ENCODE measurements around the gene MEP1B.
"Not testable (repeated sequence)": the region's sequence is repeated elsewhere in the genome, so short reads cannot be mapped to it uniquely, and the experiment has no call there.

MEP1B gene

DNA sequence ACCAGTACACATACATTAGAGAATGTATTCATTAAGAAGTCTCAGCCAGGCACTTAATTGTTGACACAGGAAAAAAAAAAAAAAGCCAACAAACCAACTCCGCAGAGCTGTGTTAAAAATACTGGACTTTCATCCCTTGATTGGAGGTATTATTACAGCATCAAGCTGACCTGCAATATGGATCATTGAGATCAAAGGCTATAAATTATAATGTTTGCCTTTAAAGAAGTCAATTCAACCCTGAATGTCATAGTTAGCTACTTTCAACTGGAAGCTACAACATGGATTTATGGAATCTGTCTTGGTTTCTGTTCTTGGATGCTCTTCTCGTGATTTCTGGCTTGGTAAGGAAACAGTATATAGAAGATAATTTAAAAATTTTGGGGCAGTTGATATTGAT is at the start of gene MEP1B:
TSS of gene MEP1B (plus strand) at position 250 of the 400 bp plus-strand sequence. CDS start at position 282, 32 bp downstream.
- DNase-seq (ENCODE audit: low read depth, low spot score), result no peak

DNA sequence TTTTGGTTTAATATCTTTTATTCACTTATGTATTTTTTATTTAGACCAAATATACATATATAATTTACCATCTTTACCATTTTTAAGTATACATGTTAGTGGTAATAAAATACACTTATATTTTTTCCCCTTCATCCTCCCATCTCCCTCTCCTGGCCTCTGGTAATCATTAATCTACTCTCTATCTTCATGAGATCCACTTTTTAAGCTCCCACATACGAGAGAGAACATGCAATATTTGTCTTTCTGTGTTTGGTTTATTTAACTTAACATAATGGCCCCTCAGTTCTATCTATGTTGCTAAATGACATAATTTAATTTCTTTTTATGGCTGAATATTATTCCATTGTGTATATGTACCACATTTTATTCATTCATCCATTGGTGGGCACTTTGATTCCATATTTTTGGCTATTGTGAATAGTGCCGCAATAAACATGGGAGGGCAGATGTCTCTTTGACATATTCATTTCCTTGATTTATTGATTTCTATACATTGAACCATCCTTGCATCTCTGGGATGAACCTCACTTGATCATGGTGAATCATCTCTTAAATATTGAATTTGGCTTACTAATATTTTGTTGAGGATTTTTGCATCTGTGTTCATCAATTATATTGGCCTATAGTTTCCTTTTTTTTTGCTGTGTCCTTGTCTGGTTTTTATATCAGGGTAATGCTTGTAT is 41.5 kb upstream of the MEP1B start:
- DNase-seq (ENCODE audit: low read depth, low spot score), result no peak

DNA sequence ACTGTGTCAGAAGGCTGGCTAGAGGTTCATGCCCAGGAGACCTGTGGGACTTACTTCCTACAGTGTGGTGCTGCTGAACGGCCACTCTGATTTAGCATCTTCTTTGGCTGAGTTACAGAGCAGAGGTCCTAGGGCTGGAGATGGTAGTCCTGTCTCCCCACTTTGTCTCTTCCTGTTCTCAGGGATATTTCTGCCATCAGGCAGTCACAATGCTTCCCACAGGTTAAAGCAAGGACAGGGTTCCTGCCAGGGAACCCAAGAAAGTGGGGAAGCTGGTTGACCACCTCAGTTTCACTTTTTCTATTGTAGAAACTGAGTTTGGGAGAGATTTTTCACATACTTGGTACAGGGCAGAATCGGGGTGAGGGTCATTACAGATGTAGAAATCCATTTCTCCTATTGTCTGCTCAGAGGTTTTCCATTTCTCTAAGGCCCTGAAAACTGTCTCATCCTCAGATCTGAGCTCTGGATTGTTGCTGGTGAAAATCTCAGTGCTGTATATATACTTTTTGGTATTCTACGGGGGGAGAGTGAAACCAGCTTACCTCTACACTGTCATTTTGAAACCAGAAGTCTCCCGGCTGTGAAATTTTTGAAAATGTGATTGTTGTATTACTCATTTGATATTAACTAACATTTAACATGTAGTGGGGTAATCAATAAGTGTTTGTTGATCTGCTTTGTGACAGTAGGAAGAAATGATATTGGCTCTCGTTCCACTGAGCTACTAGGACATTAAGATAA is 37.0 kb upstream of the MEP1B start:
- no peak for DNase-seq (ENCODE audit: low read depth, low spot score)

DNA sequence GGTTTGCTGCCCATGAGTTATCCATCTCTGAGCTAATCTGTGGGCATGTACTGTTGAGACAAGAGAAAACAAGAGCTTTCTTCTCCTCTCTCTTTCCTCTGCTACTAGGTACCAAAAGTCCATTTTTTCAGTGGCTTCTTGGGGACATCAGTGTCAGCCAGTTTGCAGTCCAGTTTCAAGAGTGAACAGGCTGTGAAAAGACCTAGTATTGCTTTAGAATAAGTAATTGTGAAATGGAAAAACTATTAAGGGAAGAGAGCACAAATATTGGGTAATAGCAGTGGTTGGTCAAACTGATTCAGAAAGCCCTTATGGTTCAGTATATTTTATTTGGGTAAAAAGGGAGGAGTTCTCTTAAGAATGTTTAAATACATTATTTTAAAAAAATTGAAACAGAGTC is 33.0 kb upstream of the MEP1B start:
- no peak for DNase-seq (ENCODE audit: low read depth, low spot score)

DNA sequence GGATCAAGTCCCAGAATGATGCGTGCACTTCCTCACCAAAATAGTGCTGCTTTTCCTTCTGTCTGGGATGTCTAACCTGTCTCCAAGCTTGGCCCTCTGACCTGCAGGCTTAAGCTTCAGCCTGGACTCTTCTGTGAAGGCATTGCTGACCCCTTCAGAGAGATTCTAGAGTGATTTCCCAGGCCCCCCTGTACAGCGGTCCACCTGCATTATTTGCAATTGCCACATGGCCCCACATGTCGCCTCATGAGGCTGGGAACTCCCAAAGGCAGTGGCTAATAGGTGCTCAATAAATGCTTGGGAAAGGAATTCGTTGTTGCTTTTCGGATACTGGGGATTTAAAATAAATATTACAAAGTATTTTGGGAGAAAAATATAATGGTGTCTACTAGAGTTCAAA is 32.3 kb upstream of the MEP1B start:
- no peak for DNase-seq (ENCODE audit: low read depth, low spot score)

DNA sequence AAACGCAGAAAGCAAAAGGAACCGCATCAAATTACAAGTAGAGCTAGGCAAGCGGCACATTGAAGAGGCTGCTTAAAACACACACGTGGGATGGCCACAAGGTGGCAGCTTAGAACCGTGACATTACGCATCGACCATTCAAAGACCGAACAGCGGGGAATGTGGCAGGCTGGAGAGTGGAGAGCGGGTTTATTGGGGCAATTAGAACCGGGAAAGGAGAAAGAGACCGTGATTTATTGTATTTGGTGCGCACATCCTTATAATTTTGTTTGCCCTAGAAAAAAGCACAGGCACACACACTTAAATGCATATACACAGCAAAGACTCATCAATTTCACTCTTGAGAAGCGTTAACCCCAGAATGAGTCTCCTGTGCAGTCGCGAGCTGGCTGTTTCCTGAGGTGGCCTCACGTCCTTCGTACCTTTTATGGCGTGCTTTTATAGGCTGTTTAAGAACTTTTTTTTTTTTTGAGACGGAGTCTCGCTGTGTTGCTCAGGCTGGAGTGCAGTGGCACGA is 31.7 kb upstream of the MEP1B start:
- peak; percentile 26 for DNase-seq (ENCODE audit: low read depth, low spot score)

DNA sequence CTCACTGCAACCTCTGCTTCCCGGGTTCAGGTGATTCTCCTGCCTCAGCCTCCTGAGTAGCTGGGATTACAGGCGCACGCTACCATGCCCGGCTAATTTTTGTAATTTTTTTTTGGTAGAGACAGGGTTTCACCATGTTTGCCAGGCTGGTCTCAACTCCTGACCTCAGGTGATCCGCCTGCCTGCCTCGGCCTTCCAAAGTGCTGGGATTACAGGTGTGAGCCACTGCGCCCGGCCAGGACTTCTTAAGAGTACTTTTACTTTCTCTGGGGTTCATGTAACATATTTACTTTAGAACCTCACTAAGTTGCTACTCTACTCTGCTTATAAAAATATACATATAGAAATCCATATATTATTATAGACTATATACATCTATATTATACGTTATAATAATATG is 31.2 kb upstream of the MEP1B start:
- DNase-seq (ENCODE audit: low read depth, low spot score), result not testable (repeated sequence)

DNA sequence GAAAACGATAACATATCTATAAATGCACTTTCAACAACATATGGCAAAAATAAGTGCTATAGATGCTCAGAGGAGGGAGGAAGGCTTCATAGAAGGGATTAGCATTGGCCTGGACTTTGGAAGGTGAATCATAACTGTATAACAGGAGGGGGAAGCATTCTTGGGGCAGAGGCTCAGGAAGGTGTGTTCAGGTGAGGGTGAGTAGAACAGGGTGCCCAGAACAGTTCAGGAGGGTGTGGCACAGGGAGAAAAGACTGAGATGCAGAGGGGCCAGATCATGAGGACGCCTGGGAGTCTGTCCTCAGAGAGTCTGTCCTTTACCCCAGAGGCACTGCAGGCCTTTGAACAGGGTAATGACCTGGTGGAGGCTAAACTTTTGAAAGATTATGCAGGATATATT is 29.3 kb upstream of the MEP1B start:
- no peak for DNase-seq (ENCODE audit: low read depth, low spot score)

DNA sequence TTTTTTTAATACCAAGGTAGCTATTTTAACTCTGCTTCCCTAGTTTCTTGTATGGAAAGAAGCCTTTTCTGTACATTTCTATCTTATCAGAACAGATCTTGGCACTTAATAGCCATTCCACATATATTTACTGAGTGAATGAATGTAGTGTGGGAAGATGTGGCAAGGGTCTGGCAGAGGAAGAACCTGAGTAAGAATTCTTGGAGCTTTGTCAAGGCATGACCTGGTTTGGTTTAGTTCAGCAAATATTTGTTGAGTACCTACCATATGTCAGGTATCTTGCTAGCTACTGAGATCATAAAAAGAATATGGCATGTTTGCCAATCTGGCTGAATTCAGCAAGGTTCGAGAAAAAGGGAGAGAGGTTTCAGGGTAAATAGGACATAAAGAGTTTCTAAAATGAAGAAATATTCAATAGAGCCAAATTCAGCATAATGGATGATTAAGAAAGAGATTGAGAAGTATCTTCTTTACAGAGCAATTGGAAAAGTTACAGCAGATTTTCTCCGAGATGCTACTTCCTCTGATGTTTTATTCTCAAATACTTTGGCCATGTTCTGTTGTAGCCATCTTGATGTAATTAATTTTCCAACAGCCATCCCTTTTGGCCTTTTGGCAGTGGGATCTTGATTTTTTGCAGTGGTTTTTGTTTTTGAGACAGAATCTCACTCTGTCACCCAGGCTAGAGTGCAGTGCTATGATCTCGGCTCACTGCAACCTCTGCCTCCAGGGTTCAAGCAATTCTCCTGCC is 21.7 kb upstream of the MEP1B start:
- no peak for DNase-seq (ENCODE audit: low read depth, low spot score)

DNA sequence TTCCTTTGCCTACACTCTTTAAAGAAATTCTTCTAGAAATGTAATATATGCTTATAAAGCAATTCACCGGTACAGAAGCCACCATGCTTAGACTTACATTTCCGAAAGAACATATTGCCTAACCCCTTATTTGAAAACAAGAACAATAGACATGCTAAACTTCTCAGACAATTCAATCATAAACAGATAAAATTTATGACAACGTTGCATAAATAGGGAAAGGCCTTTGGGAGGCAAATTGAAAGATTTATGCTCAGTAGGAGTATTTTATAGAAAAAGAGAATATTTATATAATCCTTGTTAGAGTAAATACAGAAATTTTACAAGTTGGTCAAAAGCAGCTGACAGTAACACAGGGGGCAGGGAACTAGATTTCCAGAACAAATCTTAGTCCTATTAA is 16.2 kb upstream of the MEP1B start:
- DNase-seq (ENCODE audit: low read depth, low spot score), result no peak

DNA sequence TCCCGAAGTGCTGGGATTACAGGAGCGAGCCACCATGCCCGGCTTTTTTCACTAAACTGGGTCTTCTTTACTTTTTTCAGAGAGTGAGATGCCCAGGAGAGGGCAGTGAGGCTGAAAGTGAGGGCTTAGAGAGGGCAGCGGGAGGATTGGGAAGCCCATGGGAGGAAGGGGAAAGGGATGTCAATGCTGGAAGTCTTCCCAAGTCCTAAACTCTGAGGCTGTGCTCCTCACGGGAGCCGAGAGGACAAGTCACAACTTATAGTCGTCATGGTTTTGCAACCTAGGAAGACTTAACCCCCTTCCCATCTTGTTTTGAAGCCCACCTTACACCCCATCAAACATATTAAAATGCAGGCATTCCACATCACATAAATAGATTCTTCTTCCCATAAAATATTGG is 15.1 kb upstream of the MEP1B start:
- DNase-seq (ENCODE audit: low read depth, low spot score), result no peak

DNA sequence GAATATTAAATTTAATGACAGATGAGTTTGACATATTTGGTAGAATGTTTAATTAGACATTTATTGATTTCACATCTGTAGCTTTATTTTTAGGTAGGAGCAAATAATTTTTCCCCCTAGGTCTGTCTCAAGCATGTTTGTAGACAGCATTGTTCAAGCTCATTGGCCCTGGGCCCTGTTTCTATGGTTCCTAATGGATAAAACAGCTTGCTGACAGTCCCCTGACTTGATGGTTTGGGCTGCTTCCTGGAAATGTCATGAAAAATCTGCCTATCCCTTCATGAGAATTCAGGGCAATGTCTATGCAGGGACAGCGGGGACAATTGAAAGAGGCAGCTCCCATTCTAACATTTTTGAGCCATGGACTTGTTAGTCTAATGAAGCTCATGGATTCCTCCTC is 14.6 kb upstream of the MEP1B start:
- DNase-seq (ENCODE audit: low read depth, low spot score), result no peak

DNA sequence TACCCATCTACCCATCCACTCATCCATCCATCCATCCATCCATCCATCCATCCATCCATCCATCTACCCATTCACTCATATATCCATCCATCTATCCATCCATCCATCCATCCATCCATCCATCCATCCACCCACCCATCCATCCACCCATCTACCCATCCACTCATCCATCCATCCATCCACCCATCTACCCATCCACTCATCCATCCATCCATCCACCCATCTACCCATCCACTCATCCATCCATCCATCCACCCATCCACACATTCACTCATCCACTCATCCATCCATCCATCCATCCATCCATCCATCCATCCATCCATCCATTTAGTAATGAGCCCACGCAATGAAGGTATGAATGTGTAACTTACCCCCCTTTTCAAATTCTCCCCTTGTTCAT is 13.1 kb upstream of the MEP1B start:
- DNase-seq (ENCODE audit: low read depth, low spot score), result not testable (repeated sequence)

DNA sequence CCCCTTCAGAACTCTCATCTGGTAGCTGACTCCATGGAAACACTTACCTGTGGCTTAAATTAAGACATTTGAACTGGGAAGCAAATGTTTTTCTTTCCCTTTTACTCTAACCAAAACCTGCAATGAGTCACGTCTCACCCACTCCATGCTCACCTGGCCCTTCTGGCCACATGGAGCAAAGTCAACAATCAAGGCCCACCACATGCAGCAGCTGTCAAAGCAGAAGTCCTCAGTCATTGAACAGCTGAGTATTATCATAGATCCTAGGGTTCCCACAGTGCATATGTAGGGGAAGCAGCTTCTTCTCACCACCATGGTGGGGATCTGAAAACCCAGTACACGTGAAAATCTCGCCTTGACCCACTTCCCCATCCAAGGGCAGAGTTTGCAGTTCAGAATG is 12.3 kb upstream of the MEP1B start:
- DNase-seq (ENCODE audit: low read depth, low spot score), result no peak

DNA sequence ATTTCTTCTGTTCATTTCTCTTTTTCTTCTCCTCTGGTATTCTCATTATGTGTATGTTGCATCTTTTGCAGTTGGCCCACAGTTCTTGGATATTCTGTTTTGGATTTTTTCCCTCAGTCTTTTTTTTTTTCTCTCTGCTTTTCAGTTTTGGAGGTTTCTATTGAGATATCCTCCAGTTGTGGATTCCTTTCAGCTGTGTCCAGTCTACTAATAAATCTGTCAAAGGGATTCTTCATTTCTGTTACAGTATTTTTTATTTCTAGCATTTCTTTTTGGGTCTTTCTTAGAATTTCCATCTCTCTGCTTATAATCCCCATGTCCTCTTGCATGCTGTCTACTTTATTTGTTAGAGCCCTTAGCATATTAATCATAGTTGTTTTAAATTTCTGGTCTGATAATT is 6.3 kb upstream of the MEP1B start:
- no peak for DNase-seq (ENCODE audit: low read depth, low spot score)

DNA sequence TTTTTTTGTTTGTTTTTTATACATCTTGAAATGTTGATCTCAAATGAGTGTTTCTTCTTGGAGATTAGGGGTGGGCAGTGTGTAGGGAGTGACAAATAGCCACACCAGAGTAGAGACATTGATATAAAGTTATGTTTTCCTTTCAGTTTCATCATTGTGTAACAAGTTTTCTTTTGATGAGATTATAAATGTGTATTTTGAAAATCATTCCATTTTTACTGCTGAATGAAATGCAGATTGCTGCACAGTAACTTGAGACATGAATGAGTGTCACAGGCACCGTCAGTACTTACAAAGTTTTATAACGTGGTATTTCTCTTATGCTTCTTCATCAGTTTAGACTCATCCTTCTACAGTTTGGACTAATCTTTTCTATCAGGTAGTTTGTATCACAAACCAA is 370 bp downstream of the MEP1B start:
- no peak for DNase-seq (ENCODE audit: low read depth, low spot score)

DNA sequence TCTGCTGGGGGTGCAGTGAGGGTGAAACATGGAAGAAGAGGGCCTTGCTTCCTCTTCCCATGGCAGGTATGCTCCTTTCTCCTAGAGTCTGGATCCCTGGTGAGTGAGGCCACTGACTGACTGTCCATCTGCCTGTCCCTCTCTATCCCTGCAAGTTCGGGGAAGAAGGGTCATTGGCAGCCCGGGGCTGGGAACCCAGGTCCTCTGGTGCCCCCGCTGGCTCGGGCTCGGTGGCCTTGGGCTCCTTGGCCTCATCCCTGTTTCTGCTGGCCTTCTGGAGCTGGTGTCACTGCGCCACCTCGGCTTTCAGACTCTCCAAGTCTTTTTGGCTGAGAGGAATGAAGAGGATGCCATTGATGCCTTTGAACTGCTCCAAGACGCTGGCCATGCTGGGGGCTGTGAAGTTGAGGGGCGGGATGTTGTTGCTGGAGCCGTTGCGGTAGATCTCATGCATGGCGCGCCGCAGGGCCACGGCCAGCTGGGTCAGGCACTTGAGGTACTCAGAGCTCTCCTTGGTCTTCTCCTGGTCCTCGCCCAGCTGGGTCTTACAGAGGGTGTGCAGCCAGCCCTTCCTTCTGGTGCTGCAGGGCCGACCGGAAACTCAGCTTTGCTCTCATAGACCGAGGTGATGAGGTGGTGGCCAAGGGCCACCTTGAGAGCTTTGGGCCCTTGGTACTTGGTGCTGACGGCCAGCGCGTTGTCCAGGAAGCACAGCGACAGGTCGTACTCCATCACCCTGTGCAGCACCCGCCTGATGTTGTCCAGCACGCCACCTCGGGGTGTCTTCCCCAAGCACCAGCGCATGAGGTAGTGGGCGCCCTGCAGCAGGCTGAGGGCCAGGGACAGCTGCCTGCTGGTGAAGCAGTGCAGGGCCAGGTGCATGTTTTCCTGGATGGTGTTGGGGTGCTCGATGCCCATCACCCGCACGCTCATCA is 6.3 kb downstream of the MEP1B start:
- no peak for DNase-seq (ENCODE audit: low read depth, low spot score)

DNA sequence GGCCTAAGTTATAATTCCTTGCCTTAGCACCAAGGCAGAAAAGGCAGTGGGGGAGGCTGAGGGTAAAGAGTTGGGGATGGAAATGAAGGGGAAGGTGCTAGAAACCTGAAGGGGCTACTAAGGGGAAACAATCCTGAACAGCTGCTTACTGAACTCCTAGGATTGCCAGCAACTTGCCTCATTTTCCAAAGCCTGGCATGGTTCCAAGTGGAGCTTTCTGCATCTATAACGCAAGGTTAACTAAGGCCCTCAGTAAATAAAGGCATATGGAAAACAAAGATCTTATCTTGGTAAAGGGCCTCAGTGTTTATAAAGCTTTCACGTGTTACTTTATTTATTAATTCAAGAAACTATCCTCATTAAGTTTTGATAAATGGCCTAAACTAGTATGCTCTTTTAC is 10.9 kb downstream of the MEP1B start:
- no peak for DNase-seq (ENCODE audit: low read depth, low spot score)

DNA sequence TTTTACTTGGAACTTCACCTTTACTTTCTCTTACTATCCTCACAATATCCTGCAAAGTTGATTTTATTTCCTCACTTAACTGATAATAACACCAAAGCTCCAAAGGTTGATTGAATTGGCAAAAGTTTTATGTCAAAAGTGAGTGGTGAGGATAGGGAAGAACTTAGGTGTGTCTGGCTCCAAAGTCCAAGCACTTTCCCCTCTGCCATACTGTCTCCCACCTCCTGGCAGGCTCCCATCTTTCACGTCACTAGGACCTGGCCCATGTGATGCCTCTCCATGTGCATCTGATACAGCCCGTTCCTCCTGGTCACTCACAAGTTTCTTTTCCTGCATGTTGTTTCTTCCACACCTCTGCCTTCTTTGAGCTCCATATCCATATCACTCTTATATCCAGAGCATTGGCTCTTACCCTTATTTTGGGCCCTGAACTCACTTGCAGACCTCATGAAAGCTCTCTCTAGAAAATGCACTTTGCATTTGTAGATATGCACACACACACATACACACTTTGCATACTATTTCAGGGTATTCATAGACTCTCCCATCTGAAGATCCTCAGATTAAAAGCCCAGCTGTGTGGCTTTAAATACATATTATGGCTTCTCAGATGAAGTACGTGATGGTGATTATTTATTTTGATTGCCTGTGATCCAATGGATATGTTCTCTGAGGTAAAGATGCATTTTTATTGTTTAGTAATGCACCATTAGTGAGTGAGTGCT is 12.3 kb downstream of the MEP1B start:
- no peak for DNase-seq (ENCODE audit: low read depth, low spot score)

DNA sequence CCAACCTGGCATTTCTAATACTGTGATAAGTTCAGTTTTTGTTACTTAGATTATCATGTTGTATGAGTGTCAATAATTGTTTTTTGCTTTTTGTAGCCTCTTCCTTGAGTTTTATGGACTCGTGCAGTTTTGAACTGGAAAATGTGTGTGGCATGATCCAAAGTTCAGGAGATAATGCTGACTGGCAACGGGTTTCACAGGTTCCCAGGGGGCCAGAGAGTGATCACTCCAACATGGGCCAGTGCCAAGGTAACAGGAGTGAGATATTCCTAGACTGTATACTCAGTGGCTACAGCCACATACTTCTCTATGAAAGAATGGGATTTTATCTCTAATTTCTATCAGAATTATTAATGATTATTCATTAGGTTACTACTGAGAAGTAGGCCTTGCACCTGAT is 18.2 kb downstream of the MEP1B start:
- no peak for DNase-seq (ENCODE audit: low read depth, low spot score)

DNA sequence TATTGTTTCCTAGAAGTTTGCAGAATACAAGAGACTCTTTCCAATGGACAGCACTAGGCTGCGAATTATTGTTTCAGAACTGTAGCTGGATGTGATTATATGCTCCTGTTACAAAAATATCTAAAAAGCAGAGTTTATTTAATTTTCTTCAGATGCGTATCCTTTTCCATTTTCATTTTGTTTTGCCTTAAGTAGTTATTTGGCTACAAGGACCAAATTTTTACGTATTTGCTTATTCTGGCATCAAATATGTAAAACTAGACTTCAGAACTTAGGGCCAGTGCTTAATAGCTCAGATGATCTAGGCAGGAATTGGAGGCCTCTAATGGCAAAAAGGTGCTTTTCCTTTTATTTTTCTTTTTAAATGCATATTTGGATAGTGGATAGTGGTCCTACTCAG is 18.7 kb downstream of the MEP1B start:
- no peak for DNase-seq (ENCODE audit: low read depth, low spot score)

All from activated naive CD8-positive, alpha-beta T cell treated with anti-CD3 and anti-CD28 coated beads, Interleukin-2, amount 50 U/mL, for 16 hours (primary cell).